GM18861 (cell line): Measurements from ENCODE around the gene SET.
"Not testable (repeated sequence)": the region's sequence is repeated elsewhere in the genome, so short reads cannot be mapped to it uniquely, and the experiment has no call there.

Experiments used
- ATAC-seq: cut with Tn5 transposase; IDR thresholded peaks from one replicate; pipeline ENCODE4 v1.9.1; 2021; ENCODE audit not compliant: unreplicated experiment

The SET gene, protein sequence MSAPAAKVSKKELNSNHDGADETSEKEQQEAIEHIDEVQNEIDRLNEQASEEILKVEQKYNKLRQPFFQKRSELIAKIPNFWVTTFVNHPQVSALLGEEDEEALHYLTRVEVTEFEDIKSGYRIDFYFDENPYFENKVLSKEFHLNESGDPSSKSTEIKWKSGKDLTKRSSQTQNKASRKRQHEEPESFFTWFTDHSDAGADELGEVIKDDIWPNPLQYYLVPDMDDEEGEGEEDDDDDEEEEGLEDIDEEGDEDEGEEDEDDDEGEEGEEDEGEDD

GRCh38 chr9:128688501-128689292 is at the start of gene SET:
TSS of gene SET (plus strand) at chr9:128689222. CDS start at chr9:128689583, 361 bp downstream.
- peak; percentile 63 for ATAC-seq

GRCh38 chr9:128640603-128641002 is 48.4 kb upstream of the SET start:
- ATAC-seq, result no peak

DNA sequence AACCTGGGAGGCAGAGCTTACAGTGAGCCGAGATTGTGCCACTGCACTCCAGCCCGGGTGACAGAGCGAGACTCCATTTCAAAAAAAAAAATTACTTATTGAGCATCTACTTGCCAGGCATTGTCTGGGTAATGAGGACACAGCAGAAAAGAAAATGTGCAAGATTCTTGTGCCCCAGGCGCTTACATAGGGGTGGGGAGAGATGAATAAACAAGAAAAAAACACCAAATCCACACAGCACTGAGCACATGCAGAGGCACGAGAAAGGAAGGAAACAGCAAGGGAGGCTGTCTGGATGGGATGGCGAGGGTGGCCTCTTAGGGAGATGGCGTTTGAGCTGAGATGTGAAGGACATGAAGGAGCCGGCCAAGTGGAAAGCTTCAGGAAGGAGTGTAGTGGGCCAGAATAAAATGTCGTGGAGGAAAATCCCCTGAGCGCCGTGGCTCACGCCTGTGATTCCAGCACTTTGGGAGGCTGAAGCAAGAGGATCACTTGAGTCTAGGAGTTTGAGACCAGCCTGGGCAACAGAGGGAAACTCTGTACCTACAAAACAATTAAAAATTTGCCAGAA is 46.3 kb upstream of the SET start:
- ATAC-seq, result no peak

- ATAC-seq, result peak; percentile 67
Measured at GRCh38 chr9:128643519-128644300, 45.3 kb upstream of the SET start.

DNA sequence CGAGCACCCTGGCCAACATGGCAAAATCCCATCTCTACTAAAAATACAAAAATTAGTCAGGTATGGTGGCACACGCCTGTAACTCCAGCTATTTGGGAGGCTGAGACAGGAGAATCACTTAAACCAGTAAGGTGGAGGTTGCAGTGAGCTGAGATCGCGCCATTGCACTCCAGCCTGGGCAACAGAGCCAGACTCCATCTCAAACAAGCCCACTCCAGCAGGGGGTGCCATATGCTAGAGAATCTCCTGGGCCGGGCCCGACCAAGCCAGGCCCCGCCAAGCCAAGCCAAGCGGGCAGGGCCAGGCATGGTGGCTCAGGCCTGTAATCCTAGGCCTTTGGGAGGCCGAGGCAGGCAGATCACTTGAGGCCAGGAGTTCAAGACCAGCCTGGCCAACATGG is 40.8 kb upstream of the SET start:
- ATAC-seq, result not testable (repeated sequence)

DNA sequence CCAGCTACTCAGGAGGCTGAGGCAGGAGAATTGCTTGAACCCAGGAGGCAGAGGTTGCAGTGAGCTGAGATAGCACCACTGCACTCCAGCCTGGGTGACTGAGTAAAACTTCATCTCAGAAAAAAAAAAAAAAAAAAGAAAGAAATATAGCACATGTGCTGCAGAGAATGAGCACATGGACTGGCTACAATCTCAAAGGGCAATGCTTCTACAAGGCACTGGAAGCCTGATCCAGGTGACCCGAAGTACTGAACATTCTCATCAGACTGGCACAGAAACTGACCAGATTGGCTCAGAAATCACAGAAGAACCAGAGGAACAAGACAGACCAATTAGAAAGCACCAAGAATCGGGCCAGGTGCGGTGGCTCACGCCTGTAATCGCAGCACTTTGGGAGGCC is 37.2 kb upstream of the SET start:
- no peak for ATAC-seq

GRCh38 chr9:128653908-128654307 is 35.1 kb upstream of the SET start:
- ATAC-seq, result no peak

- ATAC-seq, result no peak
Measured at GRCh38 chr9:128654481-128654880, 34.5 kb upstream of the SET start.

DNA sequence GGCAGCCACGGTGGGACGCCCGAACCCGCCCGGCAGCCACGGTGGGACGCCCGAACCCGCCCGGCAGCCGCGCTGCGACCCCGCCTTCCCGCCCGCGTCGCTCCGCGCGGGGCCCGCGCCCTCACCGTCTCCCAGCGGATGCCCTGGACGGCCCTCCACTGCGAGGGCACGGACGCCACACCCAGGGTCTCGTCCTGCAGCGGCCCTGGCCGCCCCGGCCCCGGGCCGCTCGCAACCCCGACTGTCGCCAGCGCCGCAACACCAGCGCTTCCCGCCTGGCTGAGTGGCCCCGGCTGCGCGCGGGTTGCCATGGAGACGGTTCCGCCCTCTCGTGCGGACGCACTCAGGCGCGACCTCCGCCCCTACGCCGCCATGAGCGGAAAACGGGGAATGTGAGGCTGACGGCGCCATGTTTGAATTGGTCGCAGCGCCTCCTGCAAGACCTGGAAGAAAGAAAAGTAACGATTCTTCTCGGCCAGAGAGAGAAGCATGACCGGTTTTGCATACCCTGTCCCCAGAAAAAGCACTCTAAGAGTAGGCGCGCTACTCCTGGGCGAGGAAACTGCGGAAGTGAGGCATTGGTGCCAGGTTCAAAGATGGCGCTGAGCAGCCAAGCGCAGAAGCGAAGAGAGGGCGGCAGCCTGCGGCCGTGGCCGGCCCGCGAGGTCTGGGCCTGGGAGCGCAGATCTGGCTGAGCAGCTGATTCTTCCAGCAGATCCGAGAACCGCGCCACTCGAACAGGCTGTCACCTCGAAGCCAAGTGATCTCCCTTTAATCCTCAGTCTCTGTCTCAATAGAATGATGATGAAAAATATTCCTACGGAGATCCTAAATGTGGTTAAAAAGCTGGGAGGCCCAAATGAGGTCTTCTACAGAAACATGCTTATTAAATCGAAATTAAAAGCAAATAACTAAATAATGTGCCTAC is 32.3 kb upstream of the SET start, which contains the start of gene DYNC2I2:
TSS of gene DYNC2I2 (minus strand) at position 432 of the 928 bp plus-strand sequence. CDS start at position 311, 121 bp downstream.
- peak; percentile 61 for ATAC-seq

DNA sequence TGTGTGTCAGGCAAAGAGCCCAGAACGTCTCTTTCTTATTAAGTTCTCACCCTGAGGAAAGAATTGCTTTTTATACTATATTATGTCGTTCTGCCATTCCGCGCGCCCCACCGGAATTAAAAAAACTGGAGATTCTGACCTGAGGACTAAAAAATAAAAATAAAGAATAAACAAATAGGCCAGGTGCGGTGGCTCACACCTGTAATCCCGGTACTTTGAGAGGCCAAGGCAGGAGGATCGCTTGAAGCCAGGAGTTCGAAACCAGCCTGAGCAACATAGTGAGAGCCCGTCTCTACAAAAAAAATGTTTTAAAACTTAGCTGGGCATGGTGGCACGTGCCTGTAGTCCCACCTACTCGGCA is 31.7 kb upstream of the SET start:
- ATAC-seq, result no peak

- no peak for ATAC-seq
Measured at GRCh38 chr9:128657796-128658195, 31.2 kb upstream of the SET start.

DNA sequence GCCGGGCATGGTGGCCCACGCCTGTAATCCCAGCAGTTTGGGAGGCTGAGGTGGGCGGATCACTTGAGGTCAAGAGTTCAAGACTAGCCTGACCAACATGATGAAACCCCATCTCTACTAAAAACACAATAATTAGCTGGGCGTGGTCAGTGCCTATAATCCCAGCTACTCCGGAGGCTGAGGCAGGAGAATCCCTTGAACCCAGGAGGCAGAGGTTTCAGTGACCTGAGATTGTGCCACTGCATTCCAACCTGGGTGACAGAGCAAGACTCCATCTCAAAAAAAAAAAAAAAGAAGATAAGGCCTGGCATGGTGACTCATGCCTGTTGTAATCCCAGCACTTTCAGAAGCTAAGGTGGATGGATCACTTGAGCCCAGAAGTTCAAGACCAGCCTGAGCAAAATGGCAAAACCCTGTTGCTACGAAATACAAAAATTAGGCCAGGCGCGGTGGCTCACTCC is 22.5 kb upstream of the SET start:
- not testable (repeated sequence) for ATAC-seq

DNA sequence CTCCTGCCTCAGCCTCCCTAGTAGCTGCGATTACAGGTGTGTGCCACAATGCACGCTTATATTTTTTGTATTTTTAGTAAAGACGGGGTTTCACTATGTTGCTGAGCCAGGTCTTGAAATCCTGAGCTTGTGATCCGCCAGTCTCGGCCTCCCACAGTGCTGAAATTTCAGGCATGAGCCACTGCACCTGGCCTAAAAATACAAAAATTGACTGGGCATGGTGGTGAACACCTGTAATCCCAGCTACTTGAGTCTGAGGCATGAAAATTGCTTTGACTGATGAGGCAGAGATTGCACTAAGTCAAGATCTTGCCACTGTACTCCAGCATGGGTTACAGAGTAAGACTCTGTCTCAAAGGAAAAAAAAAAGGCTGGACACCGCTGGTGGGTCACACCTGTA is 19.2 kb upstream of the SET start:
- no peak for ATAC-seq

DNA sequence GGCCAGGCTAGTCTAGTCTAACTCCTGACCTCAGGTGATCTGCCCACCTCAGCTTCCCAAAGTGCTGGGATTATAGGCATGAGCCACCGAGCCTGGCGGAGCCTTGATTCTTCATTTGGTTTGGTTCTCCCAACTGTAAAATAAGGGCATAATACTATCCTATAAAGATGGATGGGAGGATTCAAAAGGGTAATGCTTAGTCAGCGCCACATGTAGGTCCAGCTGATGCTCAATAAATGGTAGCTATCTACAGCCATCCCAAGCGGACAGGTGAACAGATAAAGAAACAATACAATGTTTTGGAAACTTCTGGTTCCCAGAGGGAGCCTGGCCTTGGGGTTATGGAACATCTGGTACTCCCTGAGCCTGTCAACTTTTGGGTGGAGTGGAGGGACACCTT is 13.6 kb upstream of the SET start:
- no peak for ATAC-seq

GRCh38 chr9:128677794-128678193 is 11.2 kb upstream of the SET start:
- ATAC-seq, result no peak

- ATAC-seq, result no peak
Measured at GRCh38 chr9:128683340-128684064, 5.5 kb upstream of the SET start.

GRCh38 chr9:128684065-128684324 is 5.0 kb upstream of the SET start:
- ATAC-seq, result no peak

GRCh38 chr9:128684325-128685199 is 4.5 kb upstream of the SET start:
- ATAC-seq, result peak; percentile 25
